DND-41 (cell line): Measurements from ENCODE around the gene MYBBP1A.

Experiments
- ATAC-seq: fragments of 200-7000 bp; cut with Tn5 transposase; 3 replicates; pipeline ENCODE4 v1.9.1; 2021; ENCODE audit warnings: low read depth; ENCODE audit not compliant: insufficient read depth
- DNase-seq: peaks from one replicate; pipeline ENCODE4 v3.0.0-alpha.2; 2020
- H2AFZ ChIP-seq: 2 replicates; pipeline ENCODE4 v1.6.0; 2012; ENCODE audit warnings: low read depth, low read length
- H3K27ac ChIP-seq: 2 replicates; pipeline ENCODE4 v1.5.1; 2012; ENCODE audit warnings: low read length, inconsistent platforms
- H3K27me3 ChIP-seq: fragments of 200-600 bp; sonication (generic); 2 replicates; pipeline ENCODE4 v1.6.0; 2012; ENCODE audit warnings: low read length, mild to moderate bottlenecking, inconsistent platforms; ENCODE audit not compliant: insufficient read depth, poor library complexity
- H3K36me3 ChIP-seq: 2 replicates; pipeline ENCODE4 v1.5.1; 2012; ENCODE audit warnings: low read length, inconsistent platforms; ENCODE audit not compliant: insufficient read depth
- H3K4me1 ChIP-seq: 2 replicates; pipeline ENCODE4 v1.5.1; 2012; ENCODE audit warnings: mild to moderate bottlenecking, low read length; ENCODE audit not compliant: insufficient read depth
- H3K4me2 ChIP-seq: 2 replicates; pipeline ENCODE4 v1.6.0; 2012; ENCODE audit warnings: mild to moderate bottlenecking, moderate library complexity, low read length, inconsistent platforms; ENCODE audit not compliant: insufficient read depth
- H3K4me3 ChIP-seq, 2 experiments: fragments of 200-600 bp in 1 of 2; shearing (Covaris generic) in 1 of 2; 2 replicates each; pipeline ENCODE4 v1.5.1; 2012 to 2016; ENCODE audit warnings: inconsistent platforms in 2 of 2, low read length in 2 of 2, mild to moderate bottlenecking in 2 of 2, low read depth in 1 of 2, moderate library complexity in 1 of 2
- H3K79me2 ChIP-seq: 2 replicates; pipeline ENCODE4 v1.6.0; 2012; ENCODE audit warnings: low read length, inconsistent platforms; ENCODE audit not compliant: insufficient read depth
- H3K9ac ChIP-seq: 2 replicates; pipeline ENCODE4 v1.6.0; 2012; ENCODE audit warnings: low read depth, mild to moderate bottlenecking, inconsistent platforms, low read length, moderate library complexity
- H3K9me3 ChIP-seq: 2 replicates; pipeline ENCODE4 v1.5.1; 2012; ENCODE audit warnings: low read length, moderate library complexity, mild to moderate bottlenecking, inconsistent platforms; ENCODE audit not compliant: insufficient read depth, severe bottlenecking
- H4K20me1 ChIP-seq: 2 replicates; pipeline ENCODE4 v1.6.0; 2012; ENCODE audit warnings: low read length; ENCODE audit not compliant: insufficient read depth
- CTCF ChIP-seq: IDR thresholded peaks from 2 replicates; pipeline ENCODE4 v1.5.1; 2012; ENCODE audit warnings: borderline replicate concordance, low read length, moderate library complexity, mild to moderate bottlenecking; ENCODE audit not compliant: poor library complexity, severe bottlenecking; ENCODE audit errors: extremely low read depth
- EZH2 ChIP-seq: IDR thresholded peaks from 3 replicates; pipeline ENCODE4 v1.6.1; 2012; ENCODE audit warnings: borderline replicate concordance, low read depth, mild to moderate bottlenecking, moderate library complexity, low read length, inconsistent platforms; ENCODE audit not compliant: severe bottlenecking

Gene MYBBP1A

DNA sequence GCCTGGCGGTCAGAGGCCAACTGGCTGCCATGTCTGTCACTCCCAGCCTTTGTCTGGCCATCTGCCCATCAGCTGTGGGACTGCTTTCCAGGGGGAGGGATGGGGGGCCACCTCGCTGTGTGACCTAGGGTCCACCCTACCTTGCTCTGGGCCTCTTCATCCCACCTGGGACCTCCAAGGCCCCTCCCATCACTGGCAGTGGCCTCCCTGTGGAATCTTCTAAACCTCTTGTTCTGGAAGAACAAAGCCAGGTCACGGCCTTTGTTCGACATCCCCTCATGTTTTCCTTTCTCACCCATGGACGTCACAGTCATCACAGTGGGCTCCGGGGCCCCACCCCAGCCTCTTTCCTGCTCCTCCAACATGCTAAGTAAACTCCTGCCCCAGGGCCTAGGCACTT lies 32.5 kb downstream of the MYBBP1A start:
- H3K36me3 ChIP-seq, result no peaks in the 10 kb centered on the region
- no peaks in the 10 kb centered on the region for H3K4me1 ChIP-seq
- H3K79me2 ChIP-seq, result no peaks in the 10 kb centered on the region
- no peak overlapping the region for H3K4me2 ChIP-seq
- TF ChIP-seq EZH2 (no peak), CTCF (no peak)
- H2AFZ ChIP-seq, result no peak overlapping the region
- no peaks in the 10 kb centered on the region for H3K9me3 ChIP-seq
- no peak overlapping the region for H3K27ac ChIP-seq
- H3K27me3 ChIP-seq, result no peaks in the 10 kb centered on the region
- H3K4me3 ChIP-seq, result no peak overlapping the region
- ATAC-seq (no peak), DNase-seq (no peak)
- H4K20me1 ChIP-seq, result no peaks in the 10 kb centered on the region; the same call in 1 of the 2 replicates
- no peak overlapping the region for H3K9ac ChIP-seq

DNA sequence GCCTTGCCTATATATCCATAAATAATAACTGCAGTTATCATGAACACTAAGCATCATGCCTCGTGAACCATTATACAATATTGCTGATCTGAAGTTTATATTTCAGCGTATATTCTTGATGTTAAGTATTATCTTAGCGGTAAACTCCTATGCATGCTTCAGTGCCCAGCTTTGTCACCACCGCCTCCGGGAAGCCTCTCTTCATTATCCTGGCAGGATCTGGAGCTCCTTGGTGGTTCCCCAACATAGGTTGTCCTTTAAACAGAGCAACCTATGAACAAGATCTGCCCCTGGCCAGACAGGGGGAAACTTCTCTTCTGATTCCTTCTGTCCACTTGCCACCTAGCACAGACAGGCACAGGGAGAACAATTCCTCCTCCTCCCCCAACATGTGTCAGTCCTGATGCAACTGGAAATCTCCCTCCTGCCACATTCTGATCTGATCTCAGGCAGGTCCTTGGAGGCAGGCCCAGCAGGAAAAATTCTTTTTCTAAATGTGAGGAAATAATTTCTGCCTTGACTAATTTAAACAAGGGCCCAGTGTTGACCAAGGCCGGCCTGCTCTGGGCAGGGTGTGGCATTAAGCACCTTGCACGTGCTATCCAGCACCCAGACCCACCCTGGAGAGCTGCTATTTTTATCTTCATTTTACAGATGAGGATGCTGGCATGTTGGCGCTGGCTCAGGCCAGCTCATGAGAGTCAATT lies 34.1 kb downstream of the MYBBP1A start:
- Histone ChIP-seq H3K4me2 (no peak overlapping the region), H3K27me3 (no peaks in the 10 kb centered on the region), H3K4me3 (no peak overlapping the region), H4K20me1 (no peaks in the 10 kb centered on the region; the same call in 1 of the 2 replicates), H3K79me2 (no peaks in the 10 kb centered on the region), H3K9ac (no peak overlapping the region), H3K4me1 (no peaks in the 10 kb centered on the region), H3K9me3 (no peaks in the 10 kb centered on the region), H2AFZ (no peak overlapping the region), H3K36me3 (no peaks in the 10 kb centered on the region), H3K27ac (no peak overlapping the region)
- ATAC-seq (no peak), DNase-seq (no peak)
- no peak for TF ChIP-seq CTCF
- no peak for TF ChIP-seq EZH2

DNA sequence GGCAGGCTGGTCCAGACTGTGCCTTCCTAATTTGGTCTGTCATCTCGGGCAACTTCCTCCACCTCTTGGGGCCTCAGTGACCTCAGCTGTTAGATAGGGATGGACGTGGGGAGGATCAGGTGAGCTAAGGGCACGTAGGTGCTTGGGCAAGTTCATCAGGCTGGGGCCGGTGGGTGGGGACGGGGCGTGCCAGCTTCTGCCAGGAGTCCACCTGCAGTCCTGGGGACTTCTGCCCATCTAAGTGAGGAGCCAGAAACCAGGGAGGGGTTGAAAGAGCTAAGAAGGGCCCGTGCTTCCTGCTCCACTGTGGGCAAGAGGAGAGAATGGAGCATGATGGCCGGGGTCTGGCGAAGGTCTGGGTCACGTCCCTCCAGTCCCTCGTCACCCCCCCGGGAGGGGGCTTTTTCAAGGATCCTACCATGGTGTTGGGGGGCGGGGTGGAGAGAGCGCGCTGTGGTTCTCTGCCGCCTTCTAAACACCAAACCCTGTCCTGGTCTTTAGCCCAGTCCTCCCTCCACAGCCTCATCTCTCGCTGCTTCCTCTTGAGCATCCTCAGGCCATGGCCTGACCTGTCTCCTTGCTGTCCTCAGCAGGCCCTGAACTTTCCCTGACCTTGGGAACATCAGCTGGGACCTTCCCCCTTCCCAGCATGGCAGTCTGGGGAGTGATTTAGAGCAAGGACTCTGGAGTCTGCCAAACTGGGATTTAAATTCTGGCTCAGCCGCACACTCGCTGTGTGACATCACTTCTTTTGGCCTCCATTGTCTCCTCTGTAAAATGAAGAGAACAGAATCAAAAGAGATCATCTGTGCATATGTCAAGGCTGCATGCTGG lies 34.9 kb downstream of the MYBBP1A start:
- DNase-seq (no peak), ATAC-seq (no peak)
- no peak overlapping the region for H3K27ac ChIP-seq
- H3K9ac ChIP-seq, result no peak overlapping the region
- TF ChIP-seq EZH2 (no peak), CTCF (no peak)
- H3K9me3 ChIP-seq, result no peaks in the 10 kb centered on the region
- no peak overlapping the region for H3K4me3 ChIP-seq
- H3K27me3 ChIP-seq, result no peaks in the 10 kb centered on the region
- H3K4me1 ChIP-seq, result no peaks in the 10 kb centered on the region
- H3K4me2 ChIP-seq, result no peak overlapping the region
- no peaks in the 10 kb centered on the region for H3K36me3 ChIP-seq
- H2AFZ ChIP-seq, result no peak overlapping the region
- no peaks in the 10 kb centered on the region; the same call in 1 of the 2 replicates for H4K20me1 ChIP-seq
- no peaks in the 10 kb centered on the region for H3K79me2 ChIP-seq
